LNCAP (cell line): ENCODE results near the gene SLC30A1.

Experiments
- TF ChIP-seq, protein P1 (sequence below): fragments of 450-650 bp; IDR thresholded peaks from 2 replicates; pipeline ENCODE4 v1.5.1; 2017; ENCODE audit warnings: mild to moderate bottlenecking

Gene SLC30A1

GRCh38 chr1:211578640-211579439 lies at the start of gene SLC30A1:
Gene SLC30A1 (minus strand): TSS chr1:211579161. CDS start chr1:211578612, 549 bp downstream.
- TF ChIP-seq, protein P1, sequence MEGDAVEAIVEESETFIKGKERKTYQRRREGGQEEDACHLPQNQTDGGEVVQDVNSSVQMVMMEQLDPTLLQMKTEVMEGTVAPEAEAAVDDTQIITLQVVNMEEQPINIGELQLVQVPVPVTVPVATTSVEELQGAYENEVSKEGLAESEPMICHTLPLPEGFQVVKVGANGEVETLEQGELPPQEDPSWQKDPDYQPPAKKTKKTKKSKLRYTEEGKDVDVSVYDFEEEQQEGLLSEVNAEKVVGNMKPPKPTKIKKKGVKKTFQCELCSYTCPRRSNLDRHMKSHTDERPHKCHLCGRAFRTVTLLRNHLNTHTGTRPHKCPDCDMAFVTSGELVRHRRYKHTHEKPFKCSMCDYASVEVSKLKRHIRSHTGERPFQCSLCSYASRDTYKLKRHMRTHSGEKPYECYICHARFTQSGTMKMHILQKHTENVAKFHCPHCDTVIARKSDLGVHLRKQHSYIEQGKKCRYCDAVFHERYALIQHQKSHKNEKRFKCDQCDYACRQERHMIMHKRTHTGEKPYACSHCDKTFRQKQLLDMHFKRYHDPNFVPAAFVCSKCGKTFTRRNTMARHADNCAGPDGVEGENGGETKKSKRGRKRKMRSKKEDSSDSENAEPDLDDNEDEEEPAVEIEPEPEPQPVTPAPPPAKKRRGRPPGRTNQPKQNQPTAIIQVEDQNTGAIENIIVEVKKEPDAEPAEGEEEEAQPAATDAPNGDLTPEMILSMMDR: no peak

DNA sequence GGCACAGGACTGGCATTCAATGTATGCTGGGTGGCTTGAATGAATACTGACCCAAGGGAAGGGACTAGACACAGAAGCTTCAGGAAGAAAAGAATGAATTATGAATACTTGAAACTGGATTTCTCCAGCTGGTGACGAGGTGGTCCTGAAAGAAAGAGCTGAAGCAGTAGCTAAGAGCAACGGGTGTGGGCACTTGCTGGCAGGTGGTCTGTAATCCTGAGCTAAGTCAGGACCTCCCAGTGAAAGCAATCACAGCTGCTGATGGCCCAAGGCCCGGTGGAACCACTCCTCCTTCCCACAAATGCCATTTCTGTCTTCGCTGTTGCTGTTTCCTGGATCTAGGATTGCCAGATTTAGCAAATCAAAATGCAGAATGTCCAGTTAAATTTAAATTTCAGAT lies 49.5 kb upstream of the SLC30A1 start:
- TF ChIP-seq, protein P1: no peak

GRCh38 chr1:211627259-211627658 lies 48.3 kb upstream of the SLC30A1 start:
- TF ChIP-seq, protein P1: no peak

DNA sequence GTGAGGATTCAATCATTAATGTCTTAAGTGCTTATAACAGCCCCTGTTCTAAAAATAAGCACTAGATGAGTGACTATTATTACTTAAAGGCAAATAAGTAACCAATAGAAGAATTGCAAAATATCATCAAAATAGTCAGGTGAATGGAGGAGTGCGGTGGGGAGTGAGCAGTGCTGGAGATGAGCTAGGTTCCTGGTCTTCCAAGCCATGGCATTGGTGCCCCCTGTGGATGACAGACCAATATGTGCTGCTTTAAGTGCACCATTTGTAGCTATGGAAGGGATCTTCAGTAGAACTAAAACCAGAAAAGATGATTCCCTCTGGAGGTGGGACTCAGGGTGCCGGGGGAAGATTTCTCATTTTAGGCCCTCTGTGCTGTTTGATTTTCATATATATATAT lies 46.1 kb upstream of the SLC30A1 start:
- TF ChIP-seq, protein P1: no peak; the same call in 1 of the 2 replicates

GRCh38 chr1:211623515-211623914 lies 44.6 kb upstream of the SLC30A1 start:
- TF ChIP-seq, protein P1: no peak

DNA sequence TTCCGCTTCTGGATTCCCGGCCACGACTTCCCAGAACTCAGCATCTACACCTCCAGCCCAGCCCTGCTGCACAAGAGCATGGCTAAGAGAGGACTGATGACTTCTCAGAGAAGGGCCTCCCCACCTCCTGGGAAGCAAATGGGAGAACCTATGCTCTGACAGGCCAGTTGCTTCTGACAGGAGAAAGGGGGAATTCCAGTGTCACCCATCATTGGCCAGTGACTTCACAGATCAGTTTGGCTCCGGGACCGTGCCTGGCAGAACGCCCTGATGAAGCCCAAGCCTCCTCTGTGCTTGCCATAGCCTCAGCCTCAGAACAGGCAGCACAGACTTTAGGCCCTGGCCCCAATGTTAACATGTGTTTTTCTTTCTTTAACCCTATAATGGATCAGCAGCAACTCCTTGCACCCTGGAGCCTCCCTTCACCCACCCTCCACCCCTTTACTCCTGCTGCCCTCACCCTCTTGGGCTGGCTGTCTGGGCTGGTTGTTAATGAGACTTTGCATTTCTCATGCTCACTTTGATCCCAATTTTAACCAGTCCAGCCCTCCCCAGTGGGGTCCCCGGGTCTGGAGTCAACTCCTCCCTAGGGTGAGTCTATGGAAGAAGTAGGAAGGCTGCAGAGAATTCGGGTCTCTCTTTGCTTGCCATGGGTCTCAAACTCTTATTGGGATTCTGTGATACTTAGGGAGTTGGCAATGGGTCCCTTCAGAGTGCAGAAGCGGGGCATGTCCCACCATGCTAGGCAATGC lies 42.7 kb upstream of the SLC30A1 start:
- TF ChIP-seq, protein P1: no peak

DNA sequence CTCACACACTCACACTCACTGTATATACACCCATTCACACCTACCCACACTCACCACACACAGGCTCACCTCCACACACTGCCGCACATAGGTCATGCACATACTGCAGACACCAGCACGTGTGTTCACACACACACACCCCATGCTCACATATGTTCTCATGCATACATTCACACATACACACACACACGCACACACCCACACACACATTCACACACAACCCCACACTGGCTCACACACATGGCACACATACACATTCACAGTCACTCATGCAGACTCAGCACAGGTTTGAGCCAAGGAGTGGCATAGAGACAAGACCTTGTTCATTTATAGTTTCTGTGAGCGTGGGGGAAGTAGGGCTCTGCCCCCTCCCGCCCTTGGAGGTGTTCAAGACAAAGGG lies 41.1 kb upstream of the SLC30A1 start:
- TF ChIP-seq, protein P1: no peak
